ENCODE measurements around the gene LATS1.

DNA sequence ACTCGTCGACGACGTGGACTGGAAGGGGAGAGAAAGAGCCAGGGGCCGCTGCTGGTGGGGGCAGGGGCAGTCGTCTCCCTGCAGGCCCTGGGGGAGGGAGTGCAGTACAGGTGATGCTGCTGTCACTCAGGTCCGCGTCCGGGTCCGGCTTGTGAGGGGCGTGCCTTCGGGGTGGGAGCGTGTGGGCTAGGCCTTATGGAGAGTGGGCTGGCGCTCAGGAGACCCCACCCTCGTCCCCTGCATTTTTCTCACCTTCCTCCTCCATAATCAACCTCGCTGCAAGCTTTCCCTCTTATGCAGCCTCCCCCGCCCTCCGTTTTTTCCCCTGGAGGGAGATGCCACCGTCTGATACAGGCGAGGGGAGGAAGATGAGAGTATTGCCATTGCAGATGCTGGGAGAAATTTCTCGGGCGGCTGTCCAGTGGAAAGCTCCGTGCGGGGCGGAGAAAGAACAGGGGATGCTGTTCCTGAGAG, 32.3 kb upstream of the LATS1 start:
- TF ChIP-seq POLR2A (IDR thresholded peaks at IDR 0.05; ENCODE audit: low read length), result no peak
- TF ChIP-seq GATA1 (IDR thresholded peaks at IDR 0.05; ENCODE audit: low read depth, low read length), result no peak
